Prostate gland (tissue), 2 donors: ENCODE measurements around the gene MDFI. TPM values are rescaled to one million over a fixed set of nuclear protein-coding genes. Genes with fewer than 3 reads are reported as not detected.

Experiments
- DNase-seq: peaks from one replicate; pipeline ENCODE4 v3.0.0-alpha.2; 2019; ENCODE audit warnings: low spot score
- H3K27ac ChIP-seq, 2 donors: fragments of 200-600 bp; sonication (generic); 2 replicates each; pipeline ENCODE4 v1.5.1; 2017 to 2019
- H3K27me3 ChIP-seq: fragments of 200-600 bp; sonication (generic); replicated peaks from 2 replicates; pipeline ENCODE4 v1.5.1; 2019; ENCODE audit not compliant: insufficient read depth
- H3K36me3 ChIP-seq, 2 donors: fragments of 200-600 bp; sonication (generic); 1 replicate in 1 of 2; 2 replicates in 1 of 2; pipeline versions ENCODE4 v1.5.1 to v1.8.1; 2017 to 2019
- H3K4me1 ChIP-seq: fragments of 200-600 bp; sonication (generic); replicated peaks from 2 replicates; pipeline ENCODE4 v1.5.1; 2019
- H3K4me3 ChIP-seq, 2 donors: fragments of 200-600 bp; sonication (generic); 2 replicates each; pipeline ENCODE4 v1.5.1; 2017 to 2019
- H3K9me3 ChIP-seq: fragments of 200-600 bp; sonication (generic); 2 replicates; pipeline ENCODE4 v1.5.1; 2017
- CTCF ChIP-seq, 4 experiments: fragments of 200-600 bp in 2 of 4; fragments of 450-650 bp in 2 of 4; sonication (generic) in 2 of 4; IDR thresholded peaks; 1 replicate in 3 of 4; 2 replicates in 1 of 4; pipeline ENCODE4 v1.5.1; 2016 to 2019; ENCODE audit warnings: antibody characterized with exemption in 4 of 4, mild to moderate bottlenecking in 2 of 4, moderate library complexity in 2 of 4
- POLR2A ChIP-seq: fragments of 450-650 bp; IDR thresholded peaks from one replicate; pipeline ENCODE4 v1.6.1; 2016; ENCODE audit warnings: antibody characterized with exemption, mild to moderate bottlenecking
- POLR2AphosphoS5 ChIP-seq: sonication (generic); formaldehyde crosslinking; IDR thresholded peaks from one replicate; pipeline ENCODE4 v1.6.1; 2017; ENCODE audit warnings: antibody characterized with exemption
- WGBS: methylation state at CpG from one replicate; pipeline ENCODE4 v1.1.5; 2018; 5-methylcytosine and 5-hydroxymethylcytosine counted together
- intact Hi-C: fragments of 100-400 bp; cut with DNase I; formaldehyde crosslinking; loops from one replicate; pipeline ENCODE4 v1.14.2; 2022
- total RNA-seq, 2 donors: library from RNA; depleted of rRNA; stranded (reverse); fragments of >200 nt; gene quantifications; one replicate each; pipeline ENCODE4 v1.1.0, GENCODE V29; 2016

The MDFI gene
- total RNA-seq, 2 donors from 2014 or later = 31.8 to 77.9 TPM

DNA sequence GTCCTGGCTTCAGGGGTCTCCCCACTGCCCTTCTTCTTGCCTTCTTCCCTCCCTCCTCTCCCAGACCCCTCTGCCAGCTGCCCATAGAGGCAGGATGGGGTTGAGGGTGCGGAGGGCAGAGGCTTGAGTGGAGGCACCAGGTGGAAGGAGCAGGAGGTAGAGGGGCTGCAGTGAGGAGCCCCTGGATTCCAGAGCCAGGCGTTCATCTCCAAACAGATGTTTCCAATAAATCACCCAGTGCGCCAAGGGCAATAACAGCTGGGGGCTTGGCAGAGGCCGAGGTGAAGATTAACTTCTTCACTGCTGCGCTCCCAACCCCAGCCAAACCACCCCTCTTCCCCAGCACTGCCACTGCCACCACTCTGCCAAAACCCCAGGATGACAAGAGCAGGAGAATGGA is 10.7 kb downstream of the MDFI start:
- Histone ChIP-seq H3K9me3 (no peaks in the 10 kb centered on the region), H3K4me3 (no peak overlapping the region), H3K4me1 (no peaks in the 10 kb centered on the region), H3K36me3 (no peaks in the 10 kb centered on the region), H3K27ac (no peak overlapping the region), H3K27me3 (no peaks in the 10 kb centered on the region)
- no peak for DNase-seq
- WGBS = 59% methylated on average over 5 of the region's 5 CpGs
- intact Hi-C loops = no loop called here
- TF ChIP-seq CTCF (IDR thresholded peaks at IDR 0.05) (no peak), POLR2A (no peak), POLR2AphosphoS5 (no peak)

DNA sequence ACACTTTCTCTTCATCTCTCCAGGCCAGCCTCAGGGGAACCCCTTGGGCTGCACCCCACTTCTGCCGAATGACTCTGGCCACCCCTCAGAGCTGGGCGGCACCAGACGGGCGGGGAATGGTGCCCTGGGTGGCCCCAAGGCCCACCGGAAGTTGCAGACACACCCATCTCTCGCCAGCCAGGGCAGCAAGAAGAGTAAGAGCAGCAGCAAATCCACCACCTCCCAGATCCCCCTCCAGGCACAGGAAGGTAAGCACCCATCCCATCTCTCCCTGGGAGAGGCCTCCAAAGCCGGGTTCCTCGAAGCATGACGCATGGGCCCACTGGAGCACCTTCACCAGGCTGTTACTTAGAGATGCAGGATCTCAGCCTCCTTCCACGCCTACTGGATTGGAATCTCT is 11.3 kb downstream of the MDFI start:
- no peak for DNase-seq
- Histone ChIP-seq H3K4me1 (no peaks in the 10 kb centered on the region), H3K9me3 (no peaks in the 10 kb centered on the region), H3K27me3 (no peaks in the 10 kb centered on the region), H3K36me3 (no peaks in the 10 kb centered on the region), H3K4me3 (no peak overlapping the region), H3K27ac (no peak overlapping the region)
- intact Hi-C loops = no loop called here
- no peak for TF ChIP-seq POLR2A
- TF ChIP-seq POLR2AphosphoS5 = no peak
- TF ChIP-seq CTCF (IDR thresholded peaks at IDR 0.05) = no peak
- WGBS = 79% methylated on average over 10 of the region's 10 CpGs

DNA sequence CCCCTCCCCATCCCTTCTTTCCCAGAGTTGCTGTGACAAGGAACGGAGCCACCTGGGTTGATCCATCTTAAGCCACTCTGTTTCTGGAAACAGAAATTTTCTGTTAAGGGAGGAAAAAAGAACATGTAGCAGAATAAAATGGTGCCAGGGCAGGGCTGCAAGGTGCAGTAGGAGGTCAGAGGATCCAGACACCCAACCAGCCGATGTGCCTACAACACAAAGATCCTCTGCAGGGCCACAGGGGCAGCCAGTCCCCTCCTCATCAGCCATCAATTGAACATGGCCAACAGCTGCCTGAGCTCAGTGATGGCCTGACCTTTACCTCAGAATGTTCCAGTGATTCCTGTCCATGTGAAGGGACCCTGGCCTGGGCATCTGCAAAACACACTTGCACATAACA is 11.9 kb downstream of the MDFI start:
- Histone ChIP-seq H3K4me3 (no peak overlapping the region), H3K36me3 (no peaks in the 10 kb centered on the region), H3K27ac (no peak overlapping the region), H3K27me3 (no peaks in the 10 kb centered on the region), H3K9me3 (no peaks in the 10 kb centered on the region), H3K4me1 (no peaks in the 10 kb centered on the region)
- TF ChIP-seq POLR2A (no peak), POLR2AphosphoS5 (no peak), CTCF (IDR thresholded peaks at IDR 0.05) (no peak)
- 95% methylated on average over 2 of the region's 2 CpGs for WGBS
- DNase-seq = no peak
- intact Hi-C loops = no loop called here

GRCh38 chr6:41651246-41651961 is 13.1 kb downstream of the MDFI start:
- TF ChIP-seq POLR2AphosphoS5 (no peak), CTCF (IDR thresholded peaks at IDR 0.05) (no peak), POLR2A (no peak)
- no peak overlapping the region for H3K27ac ChIP-seq
- H3K9me3 ChIP-seq = no peaks in the 10 kb centered on the region
- H3K4me3 ChIP-seq = no peak overlapping the region
- H3K36me3 ChIP-seq = no peaks in the 10 kb centered on the region
- no peaks in the 10 kb centered on the region for H3K27me3 ChIP-seq
- intact Hi-C loops = no loop called here
- 72% methylated on average over 11 of the region's 11 CpGs for WGBS
- no peak for DNase-seq
- no peaks in the 10 kb centered on the region for H3K4me1 ChIP-seq

GRCh38 chr6:41651962-41652657 is 13.8 kb downstream of the MDFI start:
- H3K27me3 ChIP-seq = no peaks in the 10 kb centered on the region
- H3K36me3 ChIP-seq = no peaks in the 10 kb centered on the region
- H3K4me1 ChIP-seq = no peaks in the 10 kb centered on the region
- no peak for DNase-seq
- 87% methylated on average over 14 of the region's 14 CpGs for WGBS
- H3K9me3 ChIP-seq = no peaks in the 10 kb centered on the region
- intact Hi-C loops = no loop called here
- no peak for TF ChIP-seq CTCF (IDR thresholded peaks at IDR 0.05)
- TF ChIP-seq POLR2AphosphoS5 = no peak
- no peak for TF ChIP-seq POLR2A
- no peak overlapping the region for H3K27ac ChIP-seq
- H3K4me3 ChIP-seq = no peak overlapping the region
